SU-DHL-6 (cell line): ENCODE measurements around the gene DTYMK.
A peak's percentile ranks its signal among the peaks of the same experiment; 100 is the strongest.

Experiments
- H2AFZ ChIP-seq: fragments of 200-600 bp; sonication (generic); 2 replicates; pipeline ENCODE4 v1.6.1; 2014; ENCODE audit warnings: low read depth, mild to moderate bottlenecking, moderate library complexity, mixed read lengths, antibody characterized with exemption, low read length; ENCODE audit not compliant: severe bottlenecking
- H3F3A ChIP-seq: fragments of 200-600 bp; shearing (Covaris generic); 2 replicates; pipeline ENCODE4 v1.6.0; 2016; ENCODE audit warnings: antibody characterized with exemption, mild to moderate bottlenecking; ENCODE audit not compliant: insufficient read depth
- H3K27ac ChIP-seq: fragments of 200-600 bp; sonication (generic); 2 replicates; pipeline ENCODE4 v1.5.1; 2016; ENCODE audit warnings: low read depth, mild to moderate bottlenecking, low read length, moderate library complexity, mixed read lengths
- H3K27me3 ChIP-seq: fragments of 200-600 bp; sonication (generic), shearing (Covaris generic); 2 replicates; pipeline ENCODE4 v1.6.0; 2014; ENCODE audit warnings: mild to moderate bottlenecking, low read length
- H3K36me3 ChIP-seq: fragments of 200-600 bp; sonication (generic); 2 replicates; pipeline ENCODE4 v1.6.1; 2014; ENCODE audit warnings: mild to moderate bottlenecking, low read length, mixed read lengths
- H3K4me2 ChIP-seq: fragments of 300-600, 200-600 bp; shearing (Covaris generic), sonication (generic); 2 replicates; pipeline ENCODE4 v1.6.0; 2014; ENCODE audit warnings: low read length, low read depth, mild to moderate bottlenecking; ENCODE audit not compliant: poor library complexity, severe bottlenecking
- H3K4me3 ChIP-seq: fragments of 200-600 bp; sonication (generic); 2 replicates; pipeline ENCODE4 v1.5.1; 2014; ENCODE audit warnings: antibody characterized with exemption, low read length, mild to moderate bottlenecking, mixed read lengths; ENCODE audit not compliant: insufficient read depth, poor library complexity, severe bottlenecking
- H3K79me2 ChIP-seq: fragments of 200-600 bp; sonication (generic); 2 replicates; pipeline ENCODE4 v1.6.1; 2014; ENCODE audit warnings: mild to moderate bottlenecking, low read length, moderate library complexity; ENCODE audit not compliant: insufficient read depth
- H3K9ac ChIP-seq: fragments of 200-600 bp; sonication (generic); 2 replicates; pipeline ENCODE4 v1.7.0; 2014; ENCODE audit warnings: mild to moderate bottlenecking, low read length
- H3K9me2 ChIP-seq: fragments of 200-600 bp; sonication (generic); replicated peaks from 2 replicates; pipeline ENCODE4 v1.6.1; 2014; ENCODE audit warnings: low read length; ENCODE audit not compliant: insufficient read depth
- H3K9me3 ChIP-seq: fragments of 200-600 bp; sonication (generic); 2 replicates; pipeline ENCODE4 v1.6.1; 2014; ENCODE audit warnings: low read length, mixed read lengths; ENCODE audit not compliant: insufficient read depth
- H4K20me1 ChIP-seq: fragments of 200-600 bp; sonication (generic); 2 replicates; pipeline ENCODE4 v1.6.1; 2014; ENCODE audit warnings: low read depth, mild to moderate bottlenecking, antibody characterized with exemption, low read length, moderate library complexity, mixed read lengths
- EZH2phosphoT487 ChIP-seq: fragments of 200-600 bp; sonication (generic), shearing (Covaris generic); conservative IDR thresholded peaks from 2 replicates; pipeline ENCODE4 v1.6.1; 2018; ENCODE audit warnings: mild to moderate bottlenecking, antibody characterized with exemption, low read length, moderate library complexity, mixed read lengths
- TF ChIP-seq, protein P1 (sequence below): fragments of 200-600 bp; sonication (generic); IDR thresholded peaks from one replicate; pipeline ENCODE4 v1.5.1; 2017; ENCODE audit warnings: antibody characterized with exemption, mild to moderate bottlenecking, low read length, moderate library complexity; ENCODE audit not compliant: insufficient read depth, poor library complexity, severe bottlenecking

The DTYMK gene

DNA sequence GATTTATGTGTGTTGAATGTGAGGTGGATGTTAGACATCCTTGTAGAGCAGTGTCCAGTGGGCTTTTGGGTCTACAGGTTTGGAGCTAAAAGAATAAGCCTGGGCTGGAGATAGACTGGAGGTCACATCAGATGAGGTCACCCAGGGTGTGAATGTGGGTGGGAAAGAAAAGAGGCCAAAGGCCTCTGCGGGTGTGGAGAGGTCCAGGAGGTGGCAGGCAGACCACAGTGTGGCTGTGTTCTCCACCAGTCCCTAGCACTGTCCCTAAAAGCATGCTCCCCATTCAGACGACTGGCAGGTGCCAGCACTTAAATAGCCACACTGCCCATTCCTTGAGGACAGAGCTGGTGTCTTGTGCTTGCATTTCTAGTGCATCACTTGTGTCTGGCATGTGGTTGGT is 45.0 kb downstream of the DTYMK start:
- peaks cover 91% of the 10 kb centered on the region for H3K79me2 ChIP-seq
- peaks cover 13% of the 10 kb centered on the region for H3K9me3 ChIP-seq
- H3K4me2 ChIP-seq, result no peak overlapping the region
- H3K4me3 ChIP-seq, result no peak overlapping the region
- no peaks in the 10 kb centered on the region for H3K27me3 ChIP-seq
- no peak overlapping the region for H3K27ac ChIP-seq
- H4K20me1 ChIP-seq, result no peaks in the 10 kb centered on the region; the same call in 1 of the 2 replicates
- H3K9me2 ChIP-seq, result no peaks in the 10 kb centered on the region
- H3F3A ChIP-seq, result peaks cover 8% of the 10 kb centered on the region; the same call in 1 of the 2 replicates
- no peak for TF ChIP-seq EZH2phosphoT487
- TF ChIP-seq, protein P1, sequence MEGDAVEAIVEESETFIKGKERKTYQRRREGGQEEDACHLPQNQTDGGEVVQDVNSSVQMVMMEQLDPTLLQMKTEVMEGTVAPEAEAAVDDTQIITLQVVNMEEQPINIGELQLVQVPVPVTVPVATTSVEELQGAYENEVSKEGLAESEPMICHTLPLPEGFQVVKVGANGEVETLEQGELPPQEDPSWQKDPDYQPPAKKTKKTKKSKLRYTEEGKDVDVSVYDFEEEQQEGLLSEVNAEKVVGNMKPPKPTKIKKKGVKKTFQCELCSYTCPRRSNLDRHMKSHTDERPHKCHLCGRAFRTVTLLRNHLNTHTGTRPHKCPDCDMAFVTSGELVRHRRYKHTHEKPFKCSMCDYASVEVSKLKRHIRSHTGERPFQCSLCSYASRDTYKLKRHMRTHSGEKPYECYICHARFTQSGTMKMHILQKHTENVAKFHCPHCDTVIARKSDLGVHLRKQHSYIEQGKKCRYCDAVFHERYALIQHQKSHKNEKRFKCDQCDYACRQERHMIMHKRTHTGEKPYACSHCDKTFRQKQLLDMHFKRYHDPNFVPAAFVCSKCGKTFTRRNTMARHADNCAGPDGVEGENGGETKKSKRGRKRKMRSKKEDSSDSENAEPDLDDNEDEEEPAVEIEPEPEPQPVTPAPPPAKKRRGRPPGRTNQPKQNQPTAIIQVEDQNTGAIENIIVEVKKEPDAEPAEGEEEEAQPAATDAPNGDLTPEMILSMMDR, result no peak
- no peak overlapping the region for H3K9ac ChIP-seq
- H3K36me3 ChIP-seq, result peaks cover 17% of the 10 kb centered on the region
- no peak overlapping the region for H2AFZ ChIP-seq

DNA sequence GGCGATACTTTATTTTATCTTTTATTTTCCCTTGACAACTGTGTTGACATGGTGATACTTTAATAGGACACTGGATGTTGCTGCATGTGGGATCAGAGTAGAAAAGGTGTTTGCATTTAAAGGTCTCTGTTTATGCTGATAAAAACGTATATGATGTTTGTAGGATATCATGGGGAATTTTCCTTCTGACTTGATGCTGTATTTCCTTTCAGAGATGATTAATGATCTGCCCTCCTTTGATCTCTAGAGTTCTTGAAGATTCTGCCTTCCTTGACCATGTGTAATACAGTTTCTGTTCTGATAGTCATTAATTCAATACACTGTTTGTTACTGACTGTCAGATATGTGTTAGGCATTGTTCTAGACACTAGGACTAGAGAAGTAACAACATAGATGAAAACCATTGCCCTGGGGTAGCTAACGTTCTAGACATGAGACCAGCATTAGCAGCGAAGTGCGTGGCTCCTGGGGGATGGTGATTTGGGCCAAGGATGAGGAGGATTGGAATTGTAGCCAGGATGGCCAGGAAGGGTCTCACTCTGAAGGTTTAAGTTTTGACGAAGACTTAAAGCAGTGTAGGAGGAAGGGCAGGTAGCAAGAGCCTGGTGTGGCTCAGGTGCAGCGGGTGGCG is 46.3 kb downstream of the DTYMK start:
- peaks cover 13% of the 10 kb centered on the region for H3K9me3 ChIP-seq
- H3K9ac ChIP-seq, result no peak overlapping the region
- H3K4me2 ChIP-seq, result no peak overlapping the region
- peaks cover 17% of the 10 kb centered on the region for H3K36me3 ChIP-seq
- no peaks in the 10 kb centered on the region for H3K27me3 ChIP-seq
- peaks cover 8% of the 10 kb centered on the region; the same call in 1 of the 2 replicates for H3F3A ChIP-seq
- no peaks in the 10 kb centered on the region; the same call in 1 of the 2 replicates for H4K20me1 ChIP-seq
- H3K9me2 ChIP-seq, result no peaks in the 10 kb centered on the region
- peaks cover 90% of the 10 kb centered on the region for H3K79me2 ChIP-seq
- no peak for TF ChIP-seq EZH2phosphoT487
- TF ChIP-seq, protein P1, result no peak
- H3K4me3 ChIP-seq, result no peak overlapping the region
- H3K27ac ChIP-seq, result no peak overlapping the region
- H2AFZ ChIP-seq, result no peak overlapping the region

DNA sequence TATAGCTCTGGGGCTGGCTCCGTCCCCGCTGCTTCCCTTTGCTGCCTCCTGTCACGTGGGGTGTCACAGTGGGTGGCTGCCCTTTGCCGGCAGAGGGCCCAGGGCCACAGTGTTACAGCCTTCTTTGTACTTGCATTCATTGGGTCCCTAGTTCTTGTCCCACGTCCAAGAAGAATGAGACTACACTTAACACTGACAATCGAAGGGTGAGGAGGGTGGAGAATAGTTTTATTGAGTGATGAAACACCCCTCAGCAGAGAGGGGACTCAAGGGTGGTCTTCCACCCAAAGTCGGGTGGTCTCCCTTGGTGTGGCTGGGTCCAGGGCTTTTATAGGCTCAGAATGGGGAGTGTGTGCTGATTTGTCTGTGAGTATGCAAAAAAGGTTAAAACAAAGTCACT is 47.2 kb downstream of the DTYMK start:
- no peak for TF ChIP-seq EZH2phosphoT487
- TF ChIP-seq, protein P1, result no peak
- H3F3A ChIP-seq, result peaks cover 8% of the 10 kb centered on the region; the same call in 1 of the 2 replicates
- peaks cover 17% of the 10 kb centered on the region for H3K36me3 ChIP-seq
- H3K9ac ChIP-seq, result no peak overlapping the region
- no peak overlapping the region for H3K4me2 ChIP-seq
- no peaks in the 10 kb centered on the region for H4K20me1 ChIP-seq
- peaks cover 90% of the 10 kb centered on the region for H3K79me2 ChIP-seq
- H3K4me3 ChIP-seq, result peak overlapping the region; percentile 77
- no peaks in the 10 kb centered on the region for H3K27me3 ChIP-seq
- no peak overlapping the region for H3K27ac ChIP-seq
- H3K9me2 ChIP-seq, result no peaks in the 10 kb centered on the region
- no peak overlapping the region for H2AFZ ChIP-seq
- peaks cover 13% of the 10 kb centered on the region for H3K9me3 ChIP-seq
